ENCODE measurements around the gene PADI4.

DNA sequence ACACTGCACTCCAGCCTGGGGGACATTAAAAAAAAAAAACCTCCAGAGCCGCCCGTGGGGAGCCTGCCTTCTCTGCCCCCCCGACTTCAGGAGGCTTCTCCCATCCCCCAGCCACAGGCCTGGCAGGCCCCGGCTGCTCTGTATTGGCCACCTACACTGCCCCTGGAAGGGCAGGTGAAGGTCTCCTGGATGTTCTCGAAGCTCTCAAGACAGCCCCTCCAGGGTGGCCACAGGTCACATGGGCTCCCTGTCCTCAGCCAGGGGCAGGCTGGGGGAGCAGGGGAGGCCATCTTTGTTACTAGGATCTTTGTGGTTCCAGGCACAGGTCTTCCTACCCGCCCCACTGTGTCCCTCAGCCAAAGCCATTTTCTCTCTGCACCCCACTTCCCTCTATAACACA lies 96.8 kb downstream of the PADI4 start:
- TF ChIP-seq CTCF (conservative IDR thresholded peaks at IDR 0.05) (no peak), EZH2 (IDR thresholded peaks at IDR 0.05; ENCODE audit: low read depth) (no peak)
